Spleen (tissue), 11 donors: ENCODE measurements around the gene SYNE2. TPM values are rescaled to one million over a fixed set of nuclear protein-coding genes. Genes with fewer than 3 reads are reported as not detected.

Experiments
- DNase-seq: peaks from one replicate; pipeline ENCODE4 v3.0.0-alpha.2; 2020
- H3K27ac ChIP-seq, 8 donors: fragments of 200-600 bp; sonication (generic) in 7 of 8; 1 replicate in 4 of 8; 2 replicates in 4 of 8; pipeline versions ENCODE4 v1.5.0 to v1.8.0; 2016 to 2021; ENCODE audit warnings: inconsistent platforms in 4 of 8, mild to moderate bottlenecking in 4 of 8, moderate library complexity in 1 of 8
- H3K27me3 ChIP-seq, 7 donors: fragments of 200-600 bp; sonication (generic) in 6 of 7; replicated peaks in 1 of 7; 1 replicate in 4 of 7; 2 replicates in 3 of 7; pipeline versions ENCODE4 v1.5.0 to v1.8.0; 2016 to 2021; ENCODE audit warnings: inconsistent platforms in 3 of 7, mild to moderate bottlenecking in 1 of 7
- H3K36me3 ChIP-seq, 6 donors: fragments of 200-600 bp; sonication (generic) in 5 of 6; 1 replicate in 4 of 6; 2 replicates in 2 of 6; pipeline versions ENCODE4 v1.5.0 to v1.8.0; 2016 to 2021; ENCODE audit warnings: inconsistent platforms in 2 of 6
- H3K4me1 ChIP-seq, 6 donors: fragments of 200-600 bp; sonication (generic) in 5 of 6; 1 replicate in 3 of 6; 2 replicates in 3 of 6; pipeline versions ENCODE4 v1.5.0 to v1.8.0; 2016 to 2021; ENCODE audit warnings: inconsistent platforms in 3 of 6
- H3K4me3 ChIP-seq, 8 donors: fragments of 200-600 bp; sonication (generic) in 7 of 8; 1 replicate in 4 of 8; 2 replicates in 4 of 8; pipeline versions ENCODE4 v1.5.0 to v1.8.0; 2016 to 2021; ENCODE audit warnings: inconsistent platforms in 4 of 8, mild to moderate bottlenecking in 4 of 8, moderate library complexity in 2 of 8
- H3K9me3 ChIP-seq, 8 donors: fragments of 200-600 bp; sonication (generic) in 7 of 8; 1 replicate in 4 of 8; 2 replicates in 4 of 8; pipeline versions ENCODE4 v1.5.0 to v1.8.0; 2016 to 2021; ENCODE audit warnings: inconsistent platforms in 4 of 8
- POLR2A ChIP-seq, 3 donors: fragments of 450-650 bp; IDR thresholded peaks; one replicate each; pipeline ENCODE4 v1.5.1; 2017; ENCODE audit warnings: antibody characterized with exemption in 3 of 3, mild to moderate bottlenecking in 1 of 3
- POLR2AphosphoS5 ChIP-seq, 3 donors: sonication (generic); formaldehyde crosslinking; IDR thresholded peaks; one replicate each; pipeline ENCODE4 v1.5.1; 2017; ENCODE audit warnings: antibody characterized with exemption in 3 of 3
- WGBS, 5 donors: extraction: QIAGEN DNeasy Blood & Tissue Kit in 3 of 5; methylation state at CpG; one replicate each; pipeline versions ENCODE4 v1.1.5 to v1.1.7; 2013 to 2018; 5-methylcytosine and 5-hydroxymethylcytosine counted together
- intact Hi-C: fragments of 100-400 bp; cut with DNase I; formaldehyde crosslinking; loops from one replicate; pipeline ENCODE4 v1.15.0; 2023; ENCODE audit warnings: low total_unique reads
- polyA plus RNA-seq, 3 donors: library from polyadenylated mRNA; stranded (reverse); fragments of 200-250 nt; gene quantifications; one replicate each; pipeline ENCODE4 v1.2.1, GENCODE V29; 2013
- total RNA-seq, 7 donors: library from RNA; depleted of rRNA in 3 of 7; stranded (reverse); fragments of >200 nt in 3 of 7; fragmentation: NEBNext Ultra II Directional in 4 of 7; extraction: Animal tissue kit (Norgen Biotek cat#: 25700) in 4 of 7; gene quantifications; one replicate each; pipeline versions ENCODE4 v1.1.0 to v1.2.1, GENCODE V29; 2016 to 2021
- TF ChIP-seq, protein P1 (sequence below), 11 experiments: fragments of 200-600 bp in 7 of 11; fragments of 450-650 bp in 4 of 11; sonication (generic) in 4 of 11; IDR thresholded peaks in 8 of 11; conservative IDR thresholded peaks in 3 of 11; 1 replicate in 7 of 11; 2 replicates in 4 of 11; pipeline versions ENCODE4 v1.4.0 to v1.8.0; 2016 to 2021; ENCODE audit warnings: antibody characterized with exemption in 11 of 11, inconsistent platforms in 4 of 11, mild to moderate bottlenecking in 1 of 11
- donor health status: healthy with polysubstance abuse.
- donor health status: DM: no; HTN: no; CAD: no; lungs with moderate emphysema.
- donor health status: DM: no; HTN: no; CAD: no.
- donor health status: Bipolar disorder and iron deficiency.
- donor health status: healthy.
- donor health status: DM: no; HTN: no; CAD: no.
- donor health status: DM: yes; HTN: yes; CAD: no.

SYNE2 gene
- total and polyA plus RNA-seq, 10 donors: 16.0 to 173 (median 147) TPM

DNA sequence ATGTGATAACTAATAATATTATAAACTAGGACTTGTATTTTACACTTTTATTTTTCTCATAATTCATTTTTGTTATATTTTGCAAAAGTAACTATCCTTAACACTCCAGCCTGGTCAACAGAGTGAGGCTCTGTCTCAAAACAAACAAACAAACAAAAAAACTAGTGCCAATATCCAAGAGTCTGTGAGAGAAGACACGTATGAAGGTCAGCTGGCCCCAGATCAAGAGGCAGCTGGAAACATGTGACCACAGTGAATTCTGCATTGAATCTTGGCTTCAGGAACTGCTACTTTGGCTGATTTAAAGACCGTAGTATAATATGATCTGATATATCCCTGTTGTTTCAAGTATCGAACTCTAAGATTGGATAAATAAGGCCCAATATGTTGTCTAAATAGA, 394.4 kb downstream of the SYNE2 start:
- no peaks in the 10 kb centered on the region for H3K4me1 ChIP-seq
- H3K36me3 ChIP-seq: no peaks in the 10 kb centered on the region
- H3K27ac ChIP-seq: no peak overlapping the region
- 79 to 94% (median 88%) methylated on average over 3 of the region's 3 CpGs for WGBS, 5 donors
- H3K9me3 ChIP-seq: no peaks in the 10 kb centered on the region
- intact Hi-C loops: no loop called here
- H3K27me3 ChIP-seq: no peaks in the 10 kb centered on the region
- TF ChIP-seq POLR2A (IDR thresholded peaks at IDR 0.05): no peak
- TF ChIP-seq POLR2AphosphoS5 (IDR thresholded peaks at IDR 0.05): no peak
- TF ChIP-seq, protein P1, sequence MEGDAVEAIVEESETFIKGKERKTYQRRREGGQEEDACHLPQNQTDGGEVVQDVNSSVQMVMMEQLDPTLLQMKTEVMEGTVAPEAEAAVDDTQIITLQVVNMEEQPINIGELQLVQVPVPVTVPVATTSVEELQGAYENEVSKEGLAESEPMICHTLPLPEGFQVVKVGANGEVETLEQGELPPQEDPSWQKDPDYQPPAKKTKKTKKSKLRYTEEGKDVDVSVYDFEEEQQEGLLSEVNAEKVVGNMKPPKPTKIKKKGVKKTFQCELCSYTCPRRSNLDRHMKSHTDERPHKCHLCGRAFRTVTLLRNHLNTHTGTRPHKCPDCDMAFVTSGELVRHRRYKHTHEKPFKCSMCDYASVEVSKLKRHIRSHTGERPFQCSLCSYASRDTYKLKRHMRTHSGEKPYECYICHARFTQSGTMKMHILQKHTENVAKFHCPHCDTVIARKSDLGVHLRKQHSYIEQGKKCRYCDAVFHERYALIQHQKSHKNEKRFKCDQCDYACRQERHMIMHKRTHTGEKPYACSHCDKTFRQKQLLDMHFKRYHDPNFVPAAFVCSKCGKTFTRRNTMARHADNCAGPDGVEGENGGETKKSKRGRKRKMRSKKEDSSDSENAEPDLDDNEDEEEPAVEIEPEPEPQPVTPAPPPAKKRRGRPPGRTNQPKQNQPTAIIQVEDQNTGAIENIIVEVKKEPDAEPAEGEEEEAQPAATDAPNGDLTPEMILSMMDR (IDR thresholded peaks at IDR 0.05 in 8 of 11, conservative IDR thresholded peaks at IDR 0.05 in 3 of 11): no peak
- DNase-seq: no peak
- no peak overlapping the region for H3K4me3 ChIP-seq

GRCh38 chr14:64248689-64249088, 395.9 kb downstream of the SYNE2 start:
- TF ChIP-seq POLR2A (IDR thresholded peaks at IDR 0.05): no peak
- H3K36me3 ChIP-seq: no peaks in the 10 kb centered on the region
- H3K4me1 ChIP-seq: no peaks in the 10 kb centered on the region
- 67 to 75% (median 71%) methylated on average over 4 of the region's 4 CpGs for WGBS, 5 donors
- H3K4me3 ChIP-seq: no peak overlapping the region
- no peaks in the 10 kb centered on the region for H3K9me3 ChIP-seq
- H3K27me3 ChIP-seq: no peaks in the 10 kb centered on the region
- no peak for DNase-seq
- intact Hi-C loops: no loop called here
- H3K27ac ChIP-seq: peak overlapping the region in 5 of 8 donors; percentile 1 to 54 (median 25)

GRCh38 chr14:64249363-64249762, 396.6 kb downstream of the SYNE2 start:
- Histone ChIP-seq H3K27ac (peak overlapping the region in 5 of 8 donors; percentile 1 to 54 (median 17)), H3K4me1 (no peaks in the 10 kb centered on the region), H3K4me3 (no peak overlapping the region), H3K9me3 (no peaks in the 10 kb centered on the region), H3K36me3 (no peaks in the 10 kb centered on the region), H3K27me3 (no peaks in the 10 kb centered on the region)
- no peak for DNase-seq
- whole genome bisulfite sequencing, 5 donors: 69 to 80% (median 75%) methylated on average over 7 of the region's 7 CpGs
- no peak for TF ChIP-seq POLR2AphosphoS5 (IDR thresholded peaks at IDR 0.05)
- no peak for TF ChIP-seq POLR2A (IDR thresholded peaks at IDR 0.05)
- TF ChIP-seq, protein P1 (IDR thresholded peaks at IDR 0.05 in 8 of 11, conservative IDR thresholded peaks at IDR 0.05 in 3 of 11): no peak
- intact Hi-C loops: no loop called here

- Histone ChIP-seq H3K4me1 (no peaks in the 10 kb centered on the region), H3K4me3 (no peak overlapping the region), H3K27ac (no peak overlapping the region), H3K36me3 (no peaks in the 10 kb centered on the region), H3K27me3 (no peaks in the 10 kb centered on the region), H3K9me3 (no peaks in the 10 kb centered on the region)
- TF ChIP-seq, protein P1 (IDR thresholded peaks at IDR 0.05 in 8 of 11, conservative IDR thresholded peaks at IDR 0.05 in 3 of 11): no peak
- no peak for TF ChIP-seq POLR2A (IDR thresholded peaks at IDR 0.05)
- TF ChIP-seq POLR2AphosphoS5 (IDR thresholded peaks at IDR 0.05): no peak
- 82 to 87% (median 85%) methylated on average over 3 of the region's 3 CpGs for WGBS, 5 donors
- intact Hi-C loops: no loop called here
- DNase-seq: no peak
Observed at GRCh38 chr14:64253672-64254071, 400.9 kb downstream of the SYNE2 start.

- Histone ChIP-seq H3K36me3 (peaks cover 0 to 8% (median 0%) of the 10 kb centered on the region in 6 donors), H3K4me3 (no peak overlapping the region), H3K27ac (no peak overlapping the region), H3K9me3 (no peaks in the 10 kb centered on the region), H3K4me1 (no peaks in the 10 kb centered on the region), H3K27me3 (no peaks in the 10 kb centered on the region)
- TF ChIP-seq POLR2AphosphoS5 (IDR thresholded peaks at IDR 0.05): no peak
- no peak for TF ChIP-seq POLR2A (IDR thresholded peaks at IDR 0.05)
- TF ChIP-seq, protein P1 (IDR thresholded peaks at IDR 0.05 in 8 of 11, conservative IDR thresholded peaks at IDR 0.05 in 3 of 11): no peak
- WGBS, 5 donors: 71 to 96% (median 93%) methylated on average over 1 of the region's 1 CpG
- no peak for DNase-seq
- intact Hi-C loops: no loop called here
Observed at GRCh38 chr14:64255756-64256155, 403.0 kb downstream of the SYNE2 start.
